MCF 10A (cell line): ENCODE results near the gene MEF2A. TPM values are rescaled to one million over a fixed set of nuclear protein-coding genes. Genes with fewer than 3 reads are reported as not detected.

Experiments used
- BruUV-seq: library from RNA; stranded (reverse); fragments of 400-500 nt; replicated peaks from 2 replicates; lab custom pipeline; 2021; lab: Mats Ljungman, UMichigan
- CTCF ChIA-PET: fragments of 300-600 bp; sonication (Branson Sonifier 250); formaldehyde crosslinking; extraction: SDS; loops from one replicate; lab custom pipeline; 2021; ENCODE audit warnings: antibody characterized with exemption, inconsistent platforms; lab: Yijun Ruan, JAX
- POLR2A ChIA-PET: fragments of 300-600, 350-650 bp; sonication (Branson Sonifier 250); formaldehyde crosslinking; extraction: SDS; loops from one replicate; lab custom pipeline; 2020; ENCODE audit warnings: antibody characterized with exemption, inconsistent platforms; lab: Yijun Ruan, JAX
- DNase-seq: peaks from one replicate; pipeline ENCODE4 v3.0.0-alpha.2; 2018; ENCODE audit not compliant: unreplicated experiment
- H3K27ac Mint-ChIP-seq: one replicate; pipeline ENCODE4 v1.8.0; 2022; ENCODE audit warnings: mild to moderate bottlenecking, low read depth, mixed read lengths; ENCODE audit not compliant: unreplicated experiment
- H3K27me3 Mint-ChIP-seq: one replicate; pipeline ENCODE4 v1.8.0; 2022; ENCODE audit warnings: mixed read lengths; ENCODE audit not compliant: insufficient read depth, unreplicated experiment
- H3K36me3 Mint-ChIP-seq: one replicate; pipeline ENCODE4 v1.8.0; 2022; ENCODE audit warnings: mild to moderate bottlenecking, moderate library complexity, mixed read lengths; ENCODE audit not compliant: insufficient read depth, unreplicated experiment
- H3K4me1 Mint-ChIP-seq: one replicate; pipeline ENCODE4 v1.8.0; 2022; ENCODE audit warnings: mixed read lengths; ENCODE audit not compliant: insufficient read depth, unreplicated experiment
- H3K4me3 Mint-ChIP-seq: one replicate; pipeline ENCODE4 v1.8.0; 2022; ENCODE audit warnings: mild to moderate bottlenecking, moderate library complexity, mixed read lengths; ENCODE audit not compliant: unreplicated experiment
- H3K9me3 Mint-ChIP-seq: one replicate; pipeline ENCODE4 v1.8.0; 2022; ENCODE audit warnings: mixed read lengths; ENCODE audit not compliant: unreplicated experiment
- CTCF ChIP-seq: fragments of 200-600 bp; IDR thresholded peaks from one replicate; pipeline ENCODE4 v1.8.0; 2022; ENCODE audit warnings: antibody characterized with exemption, mild to moderate bottlenecking; ENCODE audit not compliant: unreplicated experiment
- intact Hi-C: fragments of 100-400 bp; cut with micrococcal nuclease; formaldehyde crosslinking; loops from 2 replicates; pipeline ENCODE4 v1.14.1; 2022
- total RNA-seq: library from RNA; stranded (reverse); gene quantifications from 2 replicates; pipeline ENCODE4 v1.2.3, GENCODE V29; 2022

The MEF2A gene
- total RNA-seq, 1 experiment from 2014 or later = 52.9 TPM

GRCh38 chr15:99598296-99598695 is 32.5 kb downstream of the MEF2A start:
- Mint-ChIP-seq H3K4me3 (no peak overlapping the region), H3K27me3 (no peaks in the 10 kb centered on the region), H3K36me3 (peaks cover 22% of the 10 kb centered on the region), H3K27ac (no peak overlapping the region), H3K9me3 (no peaks in the 10 kb centered on the region), H3K4me1 (peaks cover 6% of the 10 kb centered on the region)
- no peak for DNase-seq
- intact Hi-C loops = no loop called here
- CTCF ChIA-PET = no interaction called here
- BruUV-seq = no TSS peak
- no peak for TF ChIP-seq CTCF
- POLR2A ChIA-PET = no interaction called here

- no TSS peak for BruUV-seq
- ChIA-PET POLR2A (no interaction called here), CTCF (no interaction called here)
- intact Hi-C loops = loop anchor here (5.0 kb wide), 1 partner anchor 37 kb away; the partner anchor contains the start of gene MEF2A
- peaks cover 37% of the 10 kb centered on the region for H3K36me3 Mint-ChIP-seq
- no peak for TF ChIP-seq CTCF
- no peaks in the 10 kb centered on the region for H3K27me3 Mint-ChIP-seq
- H3K4me1 Mint-ChIP-seq = peaks cover 34% of the 10 kb centered on the region
- no peak for DNase-seq
- no peak overlapping the region for H3K4me3 Mint-ChIP-seq
- H3K27ac Mint-ChIP-seq = peak overlapping the region; percentile 95
- no peaks in the 10 kb centered on the region for H3K9me3 Mint-ChIP-seq
Observed at GRCh38 chr15:99603828-99604227, 38.0 kb downstream of the MEF2A start.

GRCh38 chr15:99604865-99605264 is 39.1 kb downstream of the MEF2A start:
- Mint-ChIP-seq H3K36me3 (peaks cover 35% of the 10 kb centered on the region), H3K4me1 (peaks cover 34% of the 10 kb centered on the region), H3K4me3 (peak overlapping the region; percentile 77), H3K27me3 (no peaks in the 10 kb centered on the region), H3K27ac (peak overlapping the region; percentile 95), H3K9me3 (no peaks in the 10 kb centered on the region)
- no peak for TF ChIP-seq CTCF
- POLR2A ChIA-PET = interaction anchor here (0.9 to 3.2 kb wide), 17 partner anchors 9 to 357 kb away, joined by 3 to 56 read pairs (median 5); partner anchors contain the start of genes LRRC28, MEF2A and TTC23
- DNase-seq = peak; percentile 52
- TSS peak; percentile 64 for BruUV-seq
- intact Hi-C loops = loop anchor here (5.0 kb wide), 2 partner anchors 38 to 47 kb away; partner anchors contain the start of gene MEF2A
- CTCF ChIA-PET = interaction anchor here (0.6 to 1.5 kb wide), 5 partner anchors 14 to 318 kb away, joined by 3 to 5 read pairs (median 4); no protein-coding TSS in a partner anchor

- Mint-ChIP-seq H3K4me3 (peak overlapping the region; percentile 77), H3K27me3 (no peaks in the 10 kb centered on the region), H3K27ac (peak overlapping the region; percentile 95), H3K36me3 (peaks cover 28% of the 10 kb centered on the region), H3K9me3 (no peaks in the 10 kb centered on the region), H3K4me1 (peaks cover 34% of the 10 kb centered on the region)
- intact Hi-C loops = loop anchor here (5.0 kb wide), 1 partner anchor 47 kb away; no protein-coding TSS in a partner anchor
- POLR2A ChIA-PET = interaction anchor here (0.6 to 3.2 kb wide), 21 partner anchors 9 to 358 kb away, joined by 3 to 56 read pairs (median 5); partner anchors contain the start of genes LRRC28, LYSMD4, MEF2A and TTC23
- DNase-seq = peak; percentile 84
- CTCF ChIA-PET = interaction anchor here (0.7 to 1.5 kb wide), 4 partner anchors 49 to 318 kb away, joined by 3 to 5 read pairs (median 4); no protein-coding TSS in a partner anchor
- TF ChIP-seq CTCF = no peak
- no TSS peak for BruUV-seq
Observed at GRCh38 chr15:99605490-99605931, 39.7 kb downstream of the MEF2A start.
